Caco-2 (cell line): ENCODE measurements around the gene UBE3C. TPM values are rescaled to one million over a fixed set of nuclear protein-coding genes. Genes with fewer than 3 reads are reported as not detected.

ENCODE experiments used
- BruUV-seq: library from RNA; stranded (reverse); fragments of 400-500 nt; replicated peaks from 2 replicates; lab custom pipeline; 2021; lab: Mats Ljungman, UMichigan
- CTCF ChIA-PET: fragments of 300-600 bp; sonication (Branson Sonifier 250); formaldehyde crosslinking; loops from one replicate; lab custom pipeline; 2022; ENCODE audit warnings: antibody characterized with exemption; lab: Charles Lee
- POLR2A ChIA-PET: fragments of 300-600 bp; sonication (Branson Sonifier 250); formaldehyde crosslinking; loops from one replicate; lab custom pipeline; 2022; ENCODE audit warnings: antibody characterized with exemption; lab: Charles Lee
- DNase-seq, 2 experiments: peaks; one replicate each; pipeline versions ENCODE4 v3.0.0 to v3.0.0-alpha.2; 2020 to 2022
- H3K27me3 ChIP-seq: replicated peaks from 2 replicates; pipeline ENCODE4 v1.6.0; 2011; ENCODE audit warnings: low read length; ENCODE audit not compliant: control insufficient read depth, insufficient read depth
- H3K36me3 ChIP-seq: 2 replicates; pipeline ENCODE4 v1.5.1; 2011; ENCODE audit warnings: low read length; ENCODE audit not compliant: control insufficient read depth, insufficient read depth
- H3K4me1 ChIP-seq: fragments of 250-450 bp; sonication (Bioruptor Pico); 2 replicates; pipeline ENCODE4 v1.5.1; 2020; ENCODE audit warnings: mild to moderate bottlenecking
- H3K4me3 ChIP-seq: 2 replicates; pipeline ENCODE4 v1.5.1; 2011; ENCODE audit warnings: low read depth, mild to moderate bottlenecking, control low read depth, low read length
- H3K9me3 ChIP-seq: fragments of 250-450 bp; sonication (Bioruptor Pico); 2 replicates; pipeline ENCODE4 v1.5.1; 2020; ENCODE audit warnings: mild to moderate bottlenecking, moderate library complexity
- H3K27ac Mint-ChIP-seq: one replicate; pipeline ENCODE4 v1.8.0; 2022; ENCODE audit warnings: mixed read lengths; ENCODE audit not compliant: unreplicated experiment
- H3K27me3 Mint-ChIP-seq: one replicate; pipeline ENCODE4 v1.8.0; 2022; ENCODE audit warnings: mixed read lengths; ENCODE audit not compliant: insufficient read depth, unreplicated experiment
- H3K36me3 Mint-ChIP-seq: one replicate; pipeline ENCODE4 v1.8.0; 2022; ENCODE audit warnings: mild to moderate bottlenecking, mixed read lengths; ENCODE audit not compliant: insufficient read depth, unreplicated experiment
- H3K4me1 Mint-ChIP-seq: one replicate; pipeline ENCODE4 v1.8.0; 2022; ENCODE audit warnings: low read depth, mixed read lengths; ENCODE audit not compliant: unreplicated experiment
- H3K4me3 Mint-ChIP-seq: one replicate; pipeline ENCODE4 v1.8.0; 2022; ENCODE audit warnings: mild to moderate bottlenecking, moderate library complexity, mixed read lengths; ENCODE audit not compliant: unreplicated experiment
- H3K9me3 Mint-ChIP-seq: one replicate; pipeline ENCODE4 v1.8.0; 2022; ENCODE audit warnings: mixed read lengths; ENCODE audit not compliant: unreplicated experiment
- intact Hi-C: fragments of 100-400 bp; cut with micrococcal nuclease; formaldehyde crosslinking; loops from one replicate; pipeline ENCODE4 v1.10.0; 2022; ENCODE audit not compliant: unreplicated experiment
- total RNA-seq: library from RNA; stranded (reverse); gene quantifications from 2 replicates; pipeline ENCODE4 v1.2.3, GENCODE V29; 2022
- TF ChIP-seq, protein P1 (sequence below), 2 experiments: fragments of 200-600 bp in 1 of 2; IDR thresholded peaks; 1 replicate in 1 of 2; 2 replicates in 1 of 2; pipeline versions ENCODE4 v1.5.1 to v1.8.0; 2011 to 2022; ENCODE audit warnings: antibody characterized with exemption in 1 of 2, control low read depth in 1 of 2, inconsistent platforms in 1 of 2, low read depth in 1 of 2, low read length in 1 of 2, mild to moderate bottlenecking in 1 of 2, moderate library complexity in 1 of 2; ENCODE audit not compliant: insufficient read depth in 1 of 2, severe bottlenecking in 1 of 2, unreplicated experiment in 1 of 2

Gene UBE3C
- total RNA-seq, 1 experiment from 2014 or later, result 76.1 TPM

DNA sequence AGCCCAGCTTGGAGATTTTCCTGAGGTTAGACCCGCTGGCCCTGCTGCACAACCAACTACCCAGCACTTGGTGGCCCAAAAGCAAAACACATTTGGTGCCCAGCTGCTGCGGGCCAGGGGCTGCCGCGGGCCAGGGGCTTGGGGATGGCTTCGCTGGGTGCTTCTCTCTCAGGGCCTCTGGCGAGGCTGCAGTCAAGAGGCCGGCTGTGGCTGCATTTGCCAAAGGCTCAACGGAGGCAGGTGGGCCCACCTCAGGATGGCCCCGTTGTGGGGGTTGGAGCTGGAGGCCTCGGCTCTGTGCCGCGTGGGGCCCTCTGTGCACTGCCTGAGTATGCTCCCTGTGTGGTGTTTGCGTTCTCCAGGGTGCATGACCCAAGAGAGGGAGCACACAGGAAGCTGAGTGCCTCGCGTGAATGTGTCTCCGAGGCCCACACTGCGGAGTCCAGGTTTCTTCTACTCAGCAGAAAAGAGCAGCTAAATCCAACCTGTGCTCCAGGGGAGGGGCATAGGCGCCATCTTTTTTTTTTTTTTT, 17.5 kb upstream of the UBE3C start:
- H3K36me3 ChIP-seq, result no peaks in the 10 kb centered on the region
- DNase-seq, result no peak
- intact Hi-C loops, result no loop called here
- ChIA-PET POLR2A (no interaction called here), CTCF (no interaction called here)
- no peaks in the 10 kb centered on the region for H3K4me1 ChIP-seq
- no peaks in the 10 kb centered on the region for H3K9me3 ChIP-seq
- H3K4me3 ChIP-seq, result no peak overlapping the region
- Mint-ChIP-seq H3K27me3 (no peaks in the 10 kb centered on the region), H3K9me3 (peaks cover 8% of the 10 kb centered on the region), H3K4me1 (no peaks in the 10 kb centered on the region), H3K36me3 (no peaks in the 10 kb centered on the region), H3K27ac (no peak overlapping the region), H3K4me3 (no peak overlapping the region)
- TF ChIP-seq, protein P1, sequence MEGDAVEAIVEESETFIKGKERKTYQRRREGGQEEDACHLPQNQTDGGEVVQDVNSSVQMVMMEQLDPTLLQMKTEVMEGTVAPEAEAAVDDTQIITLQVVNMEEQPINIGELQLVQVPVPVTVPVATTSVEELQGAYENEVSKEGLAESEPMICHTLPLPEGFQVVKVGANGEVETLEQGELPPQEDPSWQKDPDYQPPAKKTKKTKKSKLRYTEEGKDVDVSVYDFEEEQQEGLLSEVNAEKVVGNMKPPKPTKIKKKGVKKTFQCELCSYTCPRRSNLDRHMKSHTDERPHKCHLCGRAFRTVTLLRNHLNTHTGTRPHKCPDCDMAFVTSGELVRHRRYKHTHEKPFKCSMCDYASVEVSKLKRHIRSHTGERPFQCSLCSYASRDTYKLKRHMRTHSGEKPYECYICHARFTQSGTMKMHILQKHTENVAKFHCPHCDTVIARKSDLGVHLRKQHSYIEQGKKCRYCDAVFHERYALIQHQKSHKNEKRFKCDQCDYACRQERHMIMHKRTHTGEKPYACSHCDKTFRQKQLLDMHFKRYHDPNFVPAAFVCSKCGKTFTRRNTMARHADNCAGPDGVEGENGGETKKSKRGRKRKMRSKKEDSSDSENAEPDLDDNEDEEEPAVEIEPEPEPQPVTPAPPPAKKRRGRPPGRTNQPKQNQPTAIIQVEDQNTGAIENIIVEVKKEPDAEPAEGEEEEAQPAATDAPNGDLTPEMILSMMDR (IDR thresholded peaks at IDR 0.05; ENCODE audit: insufficient read depth in 1 of 2, low read depth in 1 of 2, low read length in 1 of 2, severe bottlenecking in 1 of 2, unreplicated experiment in 1 of 2), result no peak
- H3K27me3 ChIP-seq, result no peaks in the 10 kb centered on the region
- no TSS peak for BruUV-seq

DNA sequence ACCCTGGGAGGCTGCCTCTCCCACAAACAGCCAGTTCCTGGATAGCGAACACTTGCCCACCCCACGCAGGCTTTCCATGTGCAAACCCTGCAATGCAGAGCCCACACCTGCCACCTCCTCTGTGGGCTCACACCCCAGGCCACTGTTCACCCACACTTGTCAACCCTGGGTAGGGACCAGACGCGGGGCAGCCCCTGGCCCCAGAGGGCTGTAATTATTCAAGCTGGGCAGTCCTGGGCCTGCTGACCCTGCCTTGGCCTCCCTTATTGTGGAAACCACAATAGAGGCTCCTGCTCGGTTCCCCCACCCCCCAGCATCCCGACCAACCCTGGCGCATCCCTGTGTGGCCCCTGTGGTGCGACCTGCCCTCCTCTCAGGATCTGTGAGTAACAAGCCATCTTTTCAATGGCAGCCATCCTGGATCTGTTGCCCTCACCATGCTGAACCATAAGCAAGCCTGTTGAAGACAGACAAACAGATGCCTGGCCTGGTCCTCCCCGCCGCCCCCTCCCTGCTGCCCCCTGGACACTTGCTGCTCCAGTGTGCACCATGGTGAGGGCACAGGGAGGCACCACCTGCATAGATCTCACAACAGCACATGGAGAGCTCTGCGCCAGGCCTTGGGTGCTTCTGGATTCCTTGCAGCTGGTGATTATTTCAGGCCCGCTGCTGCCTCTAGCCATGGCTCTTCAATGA, 15.8 kb upstream of the UBE3C start:
- H3K9me3 Mint-ChIP-seq, result peaks cover 1% of the 10 kb centered on the region
- no peak overlapping the region for H3K4me3 Mint-ChIP-seq
- Histone ChIP-seq H3K4me3 (no peak overlapping the region), H3K9me3 (no peaks in the 10 kb centered on the region), H3K36me3 (no peaks in the 10 kb centered on the region), H3K27me3 (no peaks in the 10 kb centered on the region), H3K4me1 (no peaks in the 10 kb centered on the region)
- BruUV-seq, result no TSS peak
- H3K36me3 Mint-ChIP-seq, result no peaks in the 10 kb centered on the region
- H3K27me3 Mint-ChIP-seq, result no peaks in the 10 kb centered on the region
- no peaks in the 10 kb centered on the region for H3K4me1 Mint-ChIP-seq
- TF ChIP-seq, protein P1 (IDR thresholded peaks at IDR 0.05; ENCODE audit: insufficient read depth in 1 of 2, low read depth in 1 of 2, low read length in 1 of 2, severe bottlenecking in 1 of 2, unreplicated experiment in 1 of 2), result no peak
- H3K27ac Mint-ChIP-seq, result no peak overlapping the region
- intact Hi-C loops, result no loop called here
- no peak for DNase-seq
- ChIA-PET POLR2A (no interaction called here), CTCF (no interaction called here)

DNA sequence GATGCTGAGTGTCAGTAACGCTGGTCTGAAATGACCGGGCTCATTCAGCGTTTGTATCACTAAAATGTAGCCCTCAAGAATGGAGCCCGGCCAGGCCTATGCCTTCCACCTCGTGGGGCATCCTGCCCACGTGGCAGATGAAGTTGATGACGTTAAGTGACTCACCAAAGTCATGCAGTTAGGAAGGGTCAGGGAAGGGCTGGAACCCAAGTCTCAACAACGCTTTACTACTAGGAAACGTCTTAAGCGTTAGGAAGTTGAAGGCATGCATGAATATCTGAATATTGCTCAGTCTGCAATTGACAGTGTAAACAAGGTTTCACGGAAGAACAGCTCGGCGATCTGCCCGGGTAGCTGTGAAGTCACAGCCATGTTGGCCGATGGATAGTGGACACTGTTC, 14.0 kb upstream of the UBE3C start:
- TF ChIP-seq, protein P1 (IDR thresholded peaks at IDR 0.05; ENCODE audit: insufficient read depth in 1 of 2, low read depth in 1 of 2, low read length in 1 of 2, severe bottlenecking in 1 of 2, unreplicated experiment in 1 of 2), result no peak
- H3K9me3 Mint-ChIP-seq, result no peaks in the 10 kb centered on the region
- no peak overlapping the region for H3K4me3 ChIP-seq
- no peaks in the 10 kb centered on the region for H3K27me3 ChIP-seq
- CTCF ChIA-PET, result no interaction called here
- BruUV-seq, result no TSS peak
- POLR2A ChIA-PET, result no interaction called here
- no peaks in the 10 kb centered on the region for H3K4me1 Mint-ChIP-seq
- H3K9me3 ChIP-seq, result no peaks in the 10 kb centered on the region
- no peaks in the 10 kb centered on the region for H3K36me3 ChIP-seq
- no peak overlapping the region for H3K4me3 Mint-ChIP-seq
- no peak for DNase-seq
- H3K27ac Mint-ChIP-seq, result no peak overlapping the region
- peaks cover 4% of the 10 kb centered on the region for H3K27me3 Mint-ChIP-seq
- H3K36me3 Mint-ChIP-seq, result no peaks in the 10 kb centered on the region
- no peaks in the 10 kb centered on the region; the same call in 1 of the 2 replicates for H3K4me1 ChIP-seq
- intact Hi-C loops, result no loop called here
